ENCODE data around the gene EME2.

Gene EME2

DNA sequence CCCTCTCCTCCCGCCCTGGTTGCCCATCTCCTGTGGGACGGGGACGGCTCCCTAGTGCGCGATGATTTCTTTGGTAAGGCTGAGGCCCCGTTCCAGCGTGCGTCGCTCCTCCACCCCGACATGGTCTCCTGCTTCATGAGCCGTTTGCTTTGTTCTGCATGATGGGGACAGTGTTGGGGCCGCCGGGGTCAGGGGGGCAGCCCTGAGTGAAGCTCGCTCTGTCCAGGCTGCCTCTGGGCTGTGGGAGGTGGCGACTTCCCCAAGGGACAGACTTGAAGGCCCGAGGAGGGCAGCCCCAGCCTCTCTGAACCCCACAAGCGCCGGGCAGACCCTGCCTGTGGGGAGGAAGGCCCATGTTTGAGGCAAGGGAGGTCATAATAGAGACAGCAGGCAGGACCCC is 13.7 kb upstream of the EME2 start:
- H3K9me3 ChIP-seq (ENCODE audit: control insufficient read depth in 1 of 2, low read length in 2 of 2) = no peaks in the 10 kb centered on the region
- no peak overlapping the region for H3K4me3 ChIP-seq (ENCODE audit: low read depth in 1 of 2, low read length in 2 of 2)
- peaks cover 11 to 18% of the 10 kb centered on the region in 2 donors for H3K4me1 ChIP-seq (ENCODE audit: control insufficient read depth in 1 of 2, insufficient read depth in 2 of 2, low read length in 2 of 2)
- no peaks in the 10 kb centered on the region for H3K27me3 ChIP-seq (ENCODE audit: control insufficient read depth in 1 of 2, insufficient read depth in 2 of 2, low read length in 2 of 2)
- H3K27ac ChIP-seq (ENCODE audit: low read depth, low read length) = no peak overlapping the region
- H3K36me3 ChIP-seq (ENCODE audit: control insufficient read depth in 1 of 2, insufficient read depth in 2 of 2, low read length in 2 of 2) = peaks cover 10 to 50% of the 10 kb centered on the region in 2 donors
- H3K9ac ChIP-seq (ENCODE audit: low read depth in 1 of 2, low read length in 2 of 2) = no peak overlapping the region

GRCh38 chr16:1759511-1759910 is 13.1 kb upstream of the EME2 start:
- Histone ChIP-seq H3K36me3 (ENCODE audit: control insufficient read depth in 1 of 2, insufficient read depth in 2 of 2, low read length in 2 of 2) (peaks cover 12 to 51% of the 10 kb centered on the region in 2 donors), H3K27ac (ENCODE audit: low read depth, low read length) (no peak overlapping the region), H3K27me3 (ENCODE audit: control insufficient read depth in 1 of 2, insufficient read depth in 2 of 2, low read length in 2 of 2) (no peaks in the 10 kb centered on the region), H3K4me3 (ENCODE audit: low read depth in 1 of 2, low read length in 2 of 2) (no peak overlapping the region), H3K9me3 (ENCODE audit: control insufficient read depth in 1 of 2, low read length in 2 of 2) (no peaks in the 10 kb centered on the region), H3K9ac (ENCODE audit: low read depth in 1 of 2, low read length in 2 of 2) (no peak overlapping the region), H3K4me1 (ENCODE audit: control insufficient read depth in 1 of 2, insufficient read depth in 2 of 2, low read length in 2 of 2) (peaks cover 11 to 18% of the 10 kb centered on the region in 2 donors)

GRCh38 chr16:1760911-1761310 is 11.7 kb upstream of the EME2 start:
- Histone ChIP-seq H3K27me3 (ENCODE audit: control insufficient read depth in 1 of 2, insufficient read depth in 2 of 2, low read length in 2 of 2) (no peaks in the 10 kb centered on the region), H3K36me3 (ENCODE audit: control insufficient read depth in 1 of 2, insufficient read depth in 2 of 2, low read length in 2 of 2) (peaks cover 21 to 56% of the 10 kb centered on the region in 2 donors), H3K9me3 (ENCODE audit: control insufficient read depth in 1 of 2, low read length in 2 of 2) (no peaks in the 10 kb centered on the region), H3K4me1 (ENCODE audit: control insufficient read depth in 1 of 2, insufficient read depth in 2 of 2, low read length in 2 of 2) (peaks cover 11 to 18% of the 10 kb centered on the region in 2 donors), H3K27ac (ENCODE audit: low read depth, low read length) (no peak overlapping the region), H3K4me3 (ENCODE audit: low read depth in 1 of 2, low read length in 2 of 2) (no peak overlapping the region), H3K9ac (ENCODE audit: low read depth in 1 of 2, low read length in 2 of 2) (no peak overlapping the region)

DNA sequence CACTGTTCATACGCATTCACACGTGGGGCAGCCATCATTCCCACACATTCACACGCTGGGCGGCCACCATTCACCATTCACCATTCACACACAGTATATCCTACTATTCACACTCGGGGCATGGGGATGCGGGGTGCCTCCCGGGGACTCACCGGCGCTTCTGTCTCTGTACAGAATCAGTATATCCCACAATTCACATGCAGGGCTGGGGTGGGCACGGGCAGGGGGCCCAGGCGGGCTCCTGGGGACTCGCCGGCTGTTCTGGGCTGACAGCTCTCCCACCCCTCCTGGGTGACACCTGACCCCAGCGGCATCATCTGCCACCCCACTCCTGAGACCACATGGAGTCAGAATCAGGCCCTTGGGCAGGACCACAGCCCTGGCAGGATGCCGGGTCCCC is 10.9 kb upstream of the EME2 start:
- H3K27ac ChIP-seq (ENCODE audit: low read depth, low read length) = no peak overlapping the region
- no peaks in the 10 kb centered on the region for H3K27me3 ChIP-seq (ENCODE audit: control insufficient read depth in 1 of 2, insufficient read depth in 2 of 2, low read length in 2 of 2)
- H3K4me3 ChIP-seq (ENCODE audit: low read depth in 1 of 2, low read length in 2 of 2) = no peak overlapping the region
- no peaks in the 10 kb centered on the region for H3K9me3 ChIP-seq (ENCODE audit: control insufficient read depth in 1 of 2, low read length in 2 of 2)
- peaks cover 11 to 16% of the 10 kb centered on the region in 2 donors for H3K4me1 ChIP-seq (ENCODE audit: control insufficient read depth in 1 of 2, insufficient read depth in 2 of 2, low read length in 2 of 2)
- H3K9ac ChIP-seq (ENCODE audit: low read depth in 1 of 2, low read length in 2 of 2) = no peak overlapping the region
- H3K36me3 ChIP-seq (ENCODE audit: control insufficient read depth in 1 of 2, insufficient read depth in 2 of 2, low read length in 2 of 2) = peaks cover 21 to 63% of the 10 kb centered on the region in 2 donors

GRCh38 chr16:1762196-1762878 is 10.3 kb upstream of the EME2 start:
- Histone ChIP-seq H3K27me3 (ENCODE audit: control insufficient read depth in 1 of 2, insufficient read depth in 2 of 2, low read length in 2 of 2) (no peaks in the 10 kb centered on the region), H3K4me3 (ENCODE audit: low read depth in 1 of 2, low read length in 2 of 2) (no peak overlapping the region), H3K27ac (ENCODE audit: low read depth, low read length) (no peak overlapping the region), H3K4me1 (ENCODE audit: control insufficient read depth in 1 of 2, insufficient read depth in 2 of 2, low read length in 2 of 2) (peaks cover 11 to 13% of the 10 kb centered on the region in 2 donors), H3K36me3 (ENCODE audit: control insufficient read depth in 1 of 2, insufficient read depth in 2 of 2, low read length in 2 of 2) (peaks cover 21 to 67% of the 10 kb centered on the region in 2 donors), H3K9ac (ENCODE audit: low read depth in 1 of 2, low read length in 2 of 2) (no peak overlapping the region), H3K9me3 (ENCODE audit: control insufficient read depth in 1 of 2, low read length in 2 of 2) (no peaks in the 10 kb centered on the region)

GRCh38 chr16:1762879-1763520 is 9.6 kb upstream of the EME2 start:
- no peaks in the 10 kb centered on the region for H3K27me3 ChIP-seq (ENCODE audit: control insufficient read depth in 1 of 2, insufficient read depth in 2 of 2, low read length in 2 of 2)
- no peak overlapping the region for H3K27ac ChIP-seq (ENCODE audit: low read depth, low read length)

GRCh38 chr16:1763521-1764511 is 8.8 kb upstream of the EME2 start:
- H3K9ac ChIP-seq (ENCODE audit: low read depth in 1 of 2, low read length in 2 of 2) = no peak overlapping the region
- H3K4me1 ChIP-seq (ENCODE audit: control insufficient read depth in 1 of 2, insufficient read depth in 2 of 2, low read length in 2 of 2) = no peaks in the 10 kb centered on the region
- no peak overlapping the region for H3K4me3 ChIP-seq (ENCODE audit: low read depth in 1 of 2, low read length in 2 of 2)
- no peaks in the 10 kb centered on the region for H3K9me3 ChIP-seq (ENCODE audit: control insufficient read depth in 1 of 2, low read length in 2 of 2)
- H3K36me3 ChIP-seq (ENCODE audit: control insufficient read depth in 1 of 2, insufficient read depth in 2 of 2, low read length in 2 of 2) = peaks cover 21 to 81% of the 10 kb centered on the region in 2 donors
- no peaks in the 10 kb centered on the region for H3K27me3 ChIP-seq (ENCODE audit: control insufficient read depth in 1 of 2, insufficient read depth in 2 of 2, low read length in 2 of 2)
- H3K27ac ChIP-seq (ENCODE audit: low read depth, low read length) = no peak overlapping the region

More at GRCh38 chr16:1762879-1763520, 9.6 kb upstream of the EME2 start:
- no peak overlapping the region for H3K9ac ChIP-seq (ENCODE audit: low read depth in 1 of 2, low read length in 2 of 2)
- H3K9me3 ChIP-seq (ENCODE audit: control insufficient read depth in 1 of 2, low read length in 2 of 2) = no peaks in the 10 kb centered on the region
- H3K4me3 ChIP-seq (ENCODE audit: low read depth in 1 of 2, low read length in 2 of 2) = no peak overlapping the region
- H3K4me1 ChIP-seq (ENCODE audit: control insufficient read depth in 1 of 2, insufficient read depth in 2 of 2, low read length in 2 of 2) = peaks cover 4 to 6% of the 10 kb centered on the region in 2 donors
- H3K36me3 ChIP-seq (ENCODE audit: control insufficient read depth in 1 of 2, insufficient read depth in 2 of 2, low read length in 2 of 2) = peaks cover 21 to 74% of the 10 kb centered on the region in 2 donors

DNA sequence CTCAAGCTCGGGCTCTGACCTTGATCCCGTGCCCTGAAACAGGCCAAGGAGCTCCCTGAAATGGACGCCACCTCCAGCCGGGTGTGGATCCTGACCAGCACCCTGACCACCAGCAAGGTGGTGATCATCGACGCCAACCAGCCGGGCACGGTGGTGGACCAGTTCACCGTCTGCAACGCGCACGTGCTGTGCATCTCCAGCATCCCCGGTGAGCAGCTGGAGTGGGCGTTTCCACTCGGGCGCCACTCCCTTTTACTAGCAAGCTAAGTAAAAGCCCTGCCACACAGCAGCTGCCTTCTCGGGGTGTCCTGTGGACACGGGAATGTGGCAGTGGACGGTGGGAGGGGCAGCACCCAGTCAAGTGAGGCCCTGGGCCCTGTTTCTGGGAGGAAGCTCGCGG is 7.6 kb upstream of the EME2 start:
- Histone ChIP-seq H3K27me3 (ENCODE audit: control insufficient read depth in 1 of 2, insufficient read depth in 2 of 2, low read length in 2 of 2) (no peaks in the 10 kb centered on the region), H3K4me3 (ENCODE audit: low read depth in 1 of 2, low read length in 2 of 2) (no peak overlapping the region), H3K4me1 (ENCODE audit: control insufficient read depth in 1 of 2, insufficient read depth in 2 of 2, low read length in 2 of 2) (peaks cover 0 to under 1% of the 10 kb centered on the region in 2 donors), H3K9ac (ENCODE audit: low read depth in 1 of 2, low read length in 2 of 2) (no peak overlapping the region), H3K27ac (ENCODE audit: low read depth, low read length) (no peak overlapping the region), H3K9me3 (ENCODE audit: control insufficient read depth in 1 of 2, low read length in 2 of 2) (no peaks in the 10 kb centered on the region), H3K36me3 (ENCODE audit: control insufficient read depth in 1 of 2, insufficient read depth in 2 of 2, low read length in 2 of 2) (peaks cover 21 to 81% of the 10 kb centered on the region in 2 donors)

- Histone ChIP-seq H3K27me3 (ENCODE audit: control insufficient read depth in 1 of 2, insufficient read depth in 2 of 2, low read length in 2 of 2) (no peaks in the 10 kb centered on the region), H3K9me3 (ENCODE audit: control insufficient read depth in 1 of 2, low read length in 2 of 2) (no peaks in the 10 kb centered on the region), H3K4me1 (ENCODE audit: control insufficient read depth in 1 of 2, insufficient read depth in 2 of 2, low read length in 2 of 2) (peaks cover 0 to 9% of the 10 kb centered on the region in 2 donors), H3K27ac (ENCODE audit: low read depth, low read length) (no peak overlapping the region), H3K4me3 (ENCODE audit: low read depth in 1 of 2, low read length in 2 of 2) (no peak overlapping the region), H3K9ac (ENCODE audit: low read depth in 1 of 2, low read length in 2 of 2) (no peak overlapping the region), H3K36me3 (ENCODE audit: control insufficient read depth in 1 of 2, insufficient read depth in 2 of 2, low read length in 2 of 2) (peaks cover 21 to 72% of the 10 kb centered on the region in 2 donors)
Measured at GRCh38 chr16:1765826-1766225, 6.8 kb upstream of the EME2 start.
